Cardiac muscle cell (in vitro differentiated cells and primary cell): ENCODE results near the gene PDPN. TPM values are rescaled to one million over a fixed set of nuclear protein-coding genes. Genes with fewer than 3 reads are reported as not detected.
"Not testable (repeated sequence)": the region's sequence is repeated elsewhere in the genome, so short reads cannot be mapped to it uniquely, and the experiment has no call there.

Source experiments
- DNase-seq, 2 donors: peaks; one replicate each; pipeline versions ENCODE4 v3.0.0 to v3.0.0-alpha.2; 2010 to 2017; ENCODE audit warnings: low read depth in 1 of 2, low spot score in 1 of 2
- H3K27ac ChIP-seq: fragments of 200-600 bp; sonication (generic); 2 replicates; pipeline ENCODE4 v1.5.1; 2016
- H3K27me3 ChIP-seq: fragments of 200-600 bp; sonication (generic); 2 replicates; pipeline ENCODE4 v1.6.0; 2016; ENCODE audit warnings: control low read depth
- H3K36me3 ChIP-seq: fragments of 200-600 bp; sonication (generic); 2 replicates; pipeline ENCODE4 v1.5.1; 2016; ENCODE audit warnings: control low read depth
- H3K4me1 ChIP-seq: fragments of 200-600 bp; sonication (generic); 2 replicates; pipeline ENCODE4 v1.8.1; 2017; ENCODE audit warnings: low read depth, mild to moderate bottlenecking, mixed run types
- H3K4me3 ChIP-seq: fragments of 200-600 bp; sonication (generic); 2 replicates; pipeline ENCODE4 v1.5.1; 2016; ENCODE audit warnings: mild to moderate bottlenecking
- H3K9me3 ChIP-seq: fragments of 200-600 bp; sonication (generic); 2 replicates; pipeline ENCODE4 v1.5.1; 2017; ENCODE audit warnings: low read depth, mild to moderate bottlenecking, control low read depth
- CTCF ChIP-seq: IDR thresholded peaks from 2 replicates; pipeline ENCODE4 v1.5.1; 2012; ENCODE audit warnings: low read depth, mild to moderate bottlenecking, low read length
- polyA plus RNA-seq: library from polyadenylated mRNA; unstranded; fragments of >200 nt; fragmentation: Nextera tagmentation; extraction: Ambion mirVana; gene quantifications from 2 replicates; pipeline ENCODE4 v1.2.1, GENCODE V29; 2016
- total RNA-seq: library from RNA; depleted of rRNA; stranded (reverse); fragments of >200 nt; gene quantifications from 2 replicates; pipeline ENCODE4 v1.2.3, GENCODE V29; 2016

PDPN gene
- total and polyA plus RNA-seq, 2 experiments from 2014 or later, result 13.0 to 22.8 TPM

- no peak overlapping the region for H3K4me3 ChIP-seq
- no peaks in the 10 kb centered on the region for H3K9me3 ChIP-seq
- DNase-seq, result no peak
- no peaks in the 10 kb centered on the region for H3K36me3 ChIP-seq
- no peak overlapping the region for H3K27ac ChIP-seq
- no peaks in the 10 kb centered on the region for H3K4me1 ChIP-seq
- no peaks in the 10 kb centered on the region for H3K27me3 ChIP-seq
- no peak for TF ChIP-seq CTCF
Measured at GRCh38 chr1:13560541-13560940, 23.1 kb upstream of the PDPN start.

DNA sequence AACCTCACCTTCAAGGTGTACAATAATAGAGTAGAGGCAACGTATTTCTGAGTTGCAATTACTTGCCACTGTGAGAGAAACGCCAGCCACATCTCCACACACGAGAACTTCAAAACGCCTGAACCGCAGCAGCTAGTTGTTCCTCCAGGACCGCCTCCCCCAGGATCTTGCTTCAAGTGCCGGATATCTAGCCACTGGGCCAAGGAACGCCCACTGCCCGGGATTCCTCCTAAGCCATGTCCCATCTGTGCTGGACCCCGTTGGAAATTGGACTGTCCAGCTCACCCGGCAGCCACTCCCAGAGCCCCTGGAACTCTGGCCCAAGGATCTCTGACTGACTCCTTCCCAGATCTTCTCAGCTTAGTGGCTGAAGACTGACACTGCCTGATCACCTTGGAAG is 20.7 kb upstream of the PDPN start:
- H3K36me3 ChIP-seq, DNase-seq, H3K4me3 ChIP-seq, H3K27me3 ChIP-seq, H3K9me3 ChIP-seq, H3K4me1 ChIP-seq, H3K27ac ChIP-seq: not testable (repeated sequence)

GRCh38 chr1:13564073-13564472 is 19.6 kb upstream of the PDPN start:
- H3K4me3 ChIP-seq, result no peak overlapping the region
- no peaks in the 10 kb centered on the region for H3K36me3 ChIP-seq
- no peaks in the 10 kb centered on the region for H3K9me3 ChIP-seq
- no peak for DNase-seq
- H3K4me1 ChIP-seq, result no peaks in the 10 kb centered on the region
- H3K27me3 ChIP-seq, result no peaks in the 10 kb centered on the region
- TF ChIP-seq CTCF, result no peak
- no peak overlapping the region for H3K27ac ChIP-seq

GRCh38 chr1:13570435-13570834 is 13.2 kb upstream of the PDPN start:
- H3K27ac ChIP-seq, H3K36me3 ChIP-seq, H3K27me3 ChIP-seq, H3K4me1 ChIP-seq, H3K9me3 ChIP-seq, H3K4me3 ChIP-seq, DNase-seq: not testable (repeated sequence)

DNA sequence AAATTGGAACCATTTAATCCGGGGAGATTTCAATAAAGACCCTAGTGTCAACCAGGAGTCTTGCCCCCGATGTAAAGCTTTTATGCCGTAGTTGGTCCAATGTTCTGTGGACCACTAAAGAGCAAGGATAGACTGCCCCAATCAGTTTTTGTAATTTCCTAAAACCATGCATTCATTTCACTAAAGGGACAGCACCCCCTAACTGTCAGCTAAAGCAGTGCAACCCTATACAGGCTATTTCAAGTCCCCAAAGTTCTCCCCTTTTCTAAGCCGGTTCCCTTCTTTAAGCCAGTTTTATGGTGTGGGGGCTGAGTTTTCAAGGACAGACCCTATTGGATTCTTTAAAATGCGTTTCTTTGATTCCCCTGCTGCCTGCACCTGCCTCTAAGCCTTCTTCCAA is 12.7 kb upstream of the PDPN start:
- DNase-seq, result no peak
- Histone ChIP-seq H3K36me3 (no peaks in the 10 kb centered on the region), H3K9me3 (no peaks in the 10 kb centered on the region), H3K4me1 (no peaks in the 10 kb centered on the region), H3K27ac (no peak overlapping the region), H3K4me3 (no peak overlapping the region), H3K27me3 (no peaks in the 10 kb centered on the region)
- TF ChIP-seq CTCF, result peak; percentile 45

GRCh38 chr1:13573586-13573985 is 10.0 kb upstream of the PDPN start:
- no peak for DNase-seq
- H3K4me1 ChIP-seq, result no peaks in the 10 kb centered on the region
- H3K4me3 ChIP-seq, result no peak overlapping the region

More at GRCh38 chr1:13573586-13573985, 10.0 kb upstream of the PDPN start:
- H3K27ac ChIP-seq, result no peak overlapping the region
- H3K9me3 ChIP-seq, result no peaks in the 10 kb centered on the region
- H3K36me3 ChIP-seq, result no peaks in the 10 kb centered on the region
- no peaks in the 10 kb centered on the region for H3K27me3 ChIP-seq
- no peak for TF ChIP-seq CTCF
